MM.1S (cell line): ENCODE data around the gene SPSB3.
A peak's percentile ranks its signal among the peaks of the same experiment; 100 is the strongest.

Source experiments
- EZH2 ChIP-seq: fragments of 300-600 bp; sonication (generic); optimal IDR thresholded peaks from 2 replicates; pipeline ENCODE3; 2017; ENCODE audit warnings: low read depth, mild to moderate bottlenecking, antibody characterized with exemption, low read length, mixed read lengths
- TF ChIP-seq, protein P1 (sequence below): fragments of 300-600 bp; sonication (generic); IDR thresholded peaks from 2 replicates; pipeline ENCODE4 v1.5.1; 2016; ENCODE audit warnings: antibody characterized with exemption, low read length, mixed read lengths

DNA sequence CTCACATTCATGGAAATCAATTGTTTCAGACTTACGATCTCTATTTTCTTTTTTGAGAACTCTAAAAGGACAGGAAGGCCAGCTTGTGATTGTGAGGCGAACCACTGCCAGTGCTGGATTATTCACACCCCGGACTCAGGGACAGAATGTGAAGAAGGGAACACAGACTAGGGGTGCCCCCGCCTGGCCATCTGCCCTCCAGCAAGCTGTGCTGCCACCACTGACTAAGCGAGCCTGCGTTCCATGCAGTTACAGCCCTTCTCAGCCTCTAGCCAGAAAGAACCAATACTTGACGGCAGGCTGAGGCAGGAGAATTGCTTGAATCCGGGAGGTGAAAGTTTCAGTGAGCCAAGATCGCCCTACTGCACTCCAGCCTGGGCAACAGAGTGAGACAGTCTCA, 41.5 kb upstream of the SPSB3 start:
- TF ChIP-seq, protein P1, sequence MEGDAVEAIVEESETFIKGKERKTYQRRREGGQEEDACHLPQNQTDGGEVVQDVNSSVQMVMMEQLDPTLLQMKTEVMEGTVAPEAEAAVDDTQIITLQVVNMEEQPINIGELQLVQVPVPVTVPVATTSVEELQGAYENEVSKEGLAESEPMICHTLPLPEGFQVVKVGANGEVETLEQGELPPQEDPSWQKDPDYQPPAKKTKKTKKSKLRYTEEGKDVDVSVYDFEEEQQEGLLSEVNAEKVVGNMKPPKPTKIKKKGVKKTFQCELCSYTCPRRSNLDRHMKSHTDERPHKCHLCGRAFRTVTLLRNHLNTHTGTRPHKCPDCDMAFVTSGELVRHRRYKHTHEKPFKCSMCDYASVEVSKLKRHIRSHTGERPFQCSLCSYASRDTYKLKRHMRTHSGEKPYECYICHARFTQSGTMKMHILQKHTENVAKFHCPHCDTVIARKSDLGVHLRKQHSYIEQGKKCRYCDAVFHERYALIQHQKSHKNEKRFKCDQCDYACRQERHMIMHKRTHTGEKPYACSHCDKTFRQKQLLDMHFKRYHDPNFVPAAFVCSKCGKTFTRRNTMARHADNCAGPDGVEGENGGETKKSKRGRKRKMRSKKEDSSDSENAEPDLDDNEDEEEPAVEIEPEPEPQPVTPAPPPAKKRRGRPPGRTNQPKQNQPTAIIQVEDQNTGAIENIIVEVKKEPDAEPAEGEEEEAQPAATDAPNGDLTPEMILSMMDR, result peak; percentile 46
- no peak for TF ChIP-seq EZH2
